NCI-H2081 (cell line): ENCODE measurements around the gene MMEL1.
"Not testable (repeated sequence)": the region's sequence is repeated elsewhere in the genome, so short reads cannot be mapped to it uniquely, and the experiment has no call there.

ENCODE experiments used
- DNase-seq, 2 experiments: peaks; one replicate each; lab custom pipeline; 2025; lab: John Stamatoyannopoulos, UW

Gene MMEL1

GRCh38 chr1:2628191-2628932, 4.5 kb downstream of the MMEL1 start:
- DNase-seq = no peak

- DNase-seq = no peak
Observed at GRCh38 chr1:2627746-2628145, 5.1 kb downstream of the MMEL1 start.

GRCh38 chr1:2625748-2626147, 7.1 kb downstream of the MMEL1 start:
- DNase-seq = not testable (repeated sequence)

- DNase-seq = no peak
Observed at GRCh38 chr1:2625311-2625710, 7.5 kb downstream of the MMEL1 start.

- DNase-seq = no peak
Observed at GRCh38 chr1:2624735-2625300, 8.0 kb downstream of the MMEL1 start.

GRCh38 chr1:2623571-2624337, 9.1 kb downstream of the MMEL1 start:
- DNase-seq = no peak

- DNase-seq = no peak
Observed at GRCh38 chr1:2617971-2618470, 14.8 kb downstream of the MMEL1 start.

- no peak for DNase-seq
Observed at GRCh38 chr1:2614145-2614544, 18.7 kb downstream of the MMEL1 start.

- DNase-seq = no peak
Observed at GRCh38 chr1:2612591-2613365, 20.0 kb downstream of the MMEL1 start.

GRCh38 chr1:2611621-2612437, 21.0 kb downstream of the MMEL1 start:
- DNase-seq = no peak

GRCh38 chr1:2611031-2611501, 21.8 kb downstream of the MMEL1 start:
- DNase-seq = peak in 1 of 2 experiments; percentile 31

- DNase-seq = peak; percentile 5 to 12
Observed at GRCh38 chr1:2610036-2610959, 22.5 kb downstream of the MMEL1 start.

- DNase-seq = no peak
Observed at GRCh38 chr1:2609319-2610035, 23.3 kb downstream of the MMEL1 start.

- DNase-seq = no peak
Observed at GRCh38 chr1:2607641-2608091, 25.1 kb downstream of the MMEL1 start.

- no peak for DNase-seq
Observed at GRCh38 chr1:2606881-2607621, 25.8 kb downstream of the MMEL1 start.

- DNase-seq = no peak
Observed at GRCh38 chr1:2606396-2606880, 26.4 kb downstream of the MMEL1 start.

GRCh38 chr1:2605509-2606395, 27.1 kb downstream of the MMEL1 start:
- no peak for DNase-seq
